ENCODE measurements around the gene LHX4. TPM values are rescaled to one million over a fixed set of nuclear protein-coding genes. Genes with fewer than 3 reads are reported as not detected.

The LHX4 gene
- total and polyA plus RNA-seq, 2 of the 8 experiments (the other 6 are each of a cell fraction or from before 2014, with no cell fraction given), result 0.85 to 4.9 TPM

DNA sequence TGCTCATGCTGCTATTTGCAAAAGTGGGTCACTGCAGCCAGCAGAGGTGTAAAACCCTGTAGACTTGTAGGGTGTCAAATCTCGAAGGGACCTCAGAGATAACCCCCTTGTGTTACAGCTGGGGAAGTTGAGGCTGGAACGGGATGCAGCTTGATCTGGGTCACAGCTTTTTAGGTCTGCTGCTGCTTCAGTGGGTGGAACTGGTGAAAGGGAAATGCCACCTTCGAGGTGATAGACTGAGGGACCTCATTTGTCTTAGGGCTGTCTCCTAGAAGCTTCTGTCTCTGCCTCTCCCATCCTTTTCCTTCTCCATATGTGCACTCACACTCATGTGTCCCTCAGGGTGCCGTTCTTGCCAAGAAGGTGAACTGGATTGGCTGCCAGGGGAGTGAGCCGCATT lies 40.0 kb upstream of the LHX4 start (continued):
- TF ChIP-seq POLR2AphosphoS5 (IDR thresholded peaks at IDR 0.05; ENCODE audit: low read depth, low read length) (no peak), RNF2 (IDR thresholded peaks at IDR 0.05; ENCODE audit: borderline replicate concordance, low read depth, low read length, missing control alignments, poor library complexity, severe bottlenecking) (no peak), SAP30 (IDR thresholded peaks at IDR 0.05; ENCODE audit: insufficient read depth, insufficient replicate concordance, low read length) (no peak), ZNF274 (IDR thresholded peaks at IDR 0.05; ENCODE audit: borderline replicate concordance, extremely low read depth, low read length) (no peak), MAFK (IDR thresholded peaks at IDR 0.05; ENCODE audit: low read depth, low read length) (no peak), CBX8 (IDR thresholded peaks at IDR 0.05; ENCODE audit: borderline replicate concordance, low read depth, low read length) (no peak)
- TF ChIP-seq, protein P1, sequence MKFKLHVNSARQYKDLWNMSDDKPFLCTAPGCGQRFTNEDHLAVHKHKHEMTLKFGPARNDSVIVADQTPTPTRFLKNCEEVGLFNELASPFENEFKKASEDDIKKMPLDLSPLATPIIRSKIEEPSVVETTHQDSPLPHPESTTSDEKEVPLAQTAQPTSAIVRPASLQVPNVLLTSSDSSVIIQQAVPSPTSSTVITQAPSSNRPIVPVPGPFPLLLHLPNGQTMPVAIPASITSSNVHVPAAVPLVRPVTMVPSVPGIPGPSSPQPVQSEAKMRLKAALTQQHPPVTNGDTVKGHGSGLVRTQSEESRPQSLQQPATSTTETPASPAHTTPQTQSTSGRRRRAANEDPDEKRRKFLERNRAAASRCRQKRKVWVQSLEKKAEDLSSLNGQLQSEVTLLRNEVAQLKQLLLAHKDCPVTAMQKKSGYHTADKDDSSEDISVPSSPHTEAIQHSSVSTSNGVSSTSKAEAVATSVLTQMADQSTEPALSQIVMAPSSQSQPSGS (IDR thresholded peaks at IDR 0.05; ENCODE audit: low read length), result no peak

All from H1 (cell line).